ENCODE data around the gene TXNRD1.

Gene TXNRD1

DNA sequence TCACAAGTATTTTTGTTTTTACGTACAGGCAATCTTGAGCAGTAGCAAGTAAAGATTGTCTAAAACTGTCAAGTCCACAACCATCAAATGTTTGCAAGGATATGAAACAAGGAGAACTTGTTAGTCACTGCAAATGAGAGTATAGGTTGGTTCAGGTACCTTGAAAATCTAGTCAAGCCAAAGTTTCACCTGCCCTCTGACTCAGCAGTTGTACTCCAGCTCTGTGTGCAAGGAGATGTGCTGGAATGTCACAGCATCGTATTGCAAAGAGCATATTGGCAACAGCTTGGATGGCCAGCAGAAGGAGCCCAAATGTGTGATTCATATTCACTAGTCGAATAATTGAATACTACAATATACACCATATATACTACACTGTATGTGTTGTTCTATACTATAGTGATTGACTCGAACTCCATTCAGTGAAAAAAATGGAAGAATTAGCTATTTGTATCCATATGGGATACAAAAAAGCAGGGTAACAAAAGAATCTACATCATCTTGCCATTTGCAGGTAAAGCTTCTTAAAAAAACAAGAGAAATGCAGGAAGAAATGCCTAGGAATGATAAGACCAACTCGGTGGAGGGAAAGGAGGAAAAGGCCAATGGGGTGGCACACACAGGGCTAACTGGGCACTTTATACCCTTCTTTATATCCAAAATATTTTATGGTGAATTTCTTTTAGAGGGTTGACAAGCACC lies 131.9 kb downstream of the TXNRD1 start:
- DNase-seq (ENCODE audit: low read depth in 2 of 3, low spot score in 2 of 3), result no peak

DNA sequence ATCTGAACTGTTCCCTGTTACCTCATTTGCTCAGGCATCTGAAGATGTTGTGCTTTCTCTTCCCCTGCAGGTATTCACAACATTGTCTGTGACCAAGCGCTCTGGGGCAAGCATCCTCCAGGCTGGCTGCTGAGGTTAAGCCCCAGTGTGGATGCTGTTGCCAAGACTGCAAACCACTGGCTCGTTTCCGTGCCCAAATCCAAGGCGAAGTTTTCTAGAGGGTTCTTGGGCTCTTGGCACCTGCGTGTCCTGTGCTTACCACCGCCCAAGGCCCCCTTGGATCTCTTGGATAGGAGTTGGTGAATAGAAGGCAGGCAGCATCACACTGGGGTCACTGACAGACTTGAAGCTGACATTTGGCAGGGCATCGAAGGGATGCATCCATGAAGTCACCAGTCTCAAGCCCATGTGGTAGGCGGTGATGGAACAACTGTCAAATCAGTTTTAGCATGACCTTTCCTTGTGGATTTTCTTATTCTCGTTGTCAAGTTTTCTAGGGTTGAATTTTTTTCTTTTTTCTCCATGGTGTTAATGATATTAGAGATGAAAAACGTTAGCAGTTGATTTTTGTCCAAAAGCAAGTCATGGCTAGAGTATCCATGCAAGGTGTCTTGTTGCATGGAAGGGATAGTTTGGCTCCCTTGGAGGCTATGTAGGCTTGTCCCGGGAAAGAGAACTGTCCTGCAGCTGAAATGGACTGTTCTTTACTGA lies 132.9 kb downstream of the TXNRD1 start:
- no peak for DNase-seq (ENCODE audit: low read depth in 2 of 3, low spot score in 2 of 3)

DNA sequence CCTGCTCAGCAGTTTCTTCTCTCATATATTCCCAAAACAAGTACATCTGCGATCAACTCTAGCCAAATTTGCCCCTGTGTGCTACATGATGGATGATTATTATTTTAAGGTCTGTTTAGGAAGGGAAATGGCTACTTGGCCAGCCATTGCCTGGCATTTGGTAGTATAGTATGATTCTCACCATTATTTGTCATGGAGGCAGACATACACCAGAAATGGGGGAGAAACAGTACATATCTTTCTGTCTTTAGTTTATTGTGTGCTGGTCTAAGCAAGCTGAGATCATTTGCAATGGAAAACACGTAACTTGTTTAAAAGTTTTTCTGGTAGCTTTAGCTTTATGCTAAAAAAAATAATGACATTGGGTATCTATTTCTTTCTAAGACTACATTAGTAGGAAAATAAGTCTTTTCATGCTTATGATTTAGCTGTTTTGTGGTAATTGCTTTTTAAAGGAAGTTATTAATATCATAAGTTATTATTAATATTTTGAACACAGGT lies 133.5 kb downstream of the TXNRD1 start:
- DNase-seq (ENCODE audit: low read depth in 2 of 3, low spot score in 2 of 3), result no peak

DNA sequence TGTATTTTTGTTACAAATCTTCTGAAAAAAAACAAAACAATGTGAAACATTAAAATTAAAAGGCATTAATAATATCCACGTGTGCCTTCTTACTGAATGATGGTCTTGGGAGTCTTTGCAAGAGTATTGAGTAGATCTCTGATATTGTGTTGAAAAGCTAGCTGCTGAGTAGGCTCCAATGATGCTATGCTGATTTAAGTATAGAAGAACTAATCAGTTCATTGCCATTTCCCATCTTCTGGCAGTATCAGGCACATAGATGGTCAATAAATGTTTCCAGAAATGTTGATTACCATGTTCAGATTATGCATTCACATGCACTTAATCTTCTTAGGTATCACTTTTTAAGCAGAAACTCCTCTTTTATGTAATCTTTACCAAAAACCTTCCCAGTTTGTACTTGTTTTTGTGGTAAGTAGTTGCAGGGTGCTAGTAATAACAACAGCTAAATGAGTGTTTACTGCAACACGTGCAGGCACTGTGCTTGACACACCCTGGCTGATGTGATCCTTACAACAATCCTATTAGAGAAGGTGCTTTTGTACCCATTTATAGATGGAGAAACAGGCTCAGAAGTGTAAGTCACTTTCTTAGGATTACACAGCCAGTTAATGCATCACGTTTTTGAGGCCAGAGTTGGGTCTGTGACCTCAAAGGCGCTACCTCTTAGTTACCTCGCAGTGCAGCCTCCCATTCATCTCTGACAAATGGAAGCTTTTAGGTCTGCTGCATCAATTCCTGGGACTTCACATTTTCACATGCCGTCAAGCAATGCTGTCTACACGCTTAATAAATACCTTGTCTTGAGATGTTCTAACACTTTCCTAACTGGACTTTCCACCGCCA lies 134.9 kb downstream of the TXNRD1 start:
- no peak for DNase-seq (ENCODE audit: low read depth in 2 of 3, low spot score in 2 of 3)

DNA sequence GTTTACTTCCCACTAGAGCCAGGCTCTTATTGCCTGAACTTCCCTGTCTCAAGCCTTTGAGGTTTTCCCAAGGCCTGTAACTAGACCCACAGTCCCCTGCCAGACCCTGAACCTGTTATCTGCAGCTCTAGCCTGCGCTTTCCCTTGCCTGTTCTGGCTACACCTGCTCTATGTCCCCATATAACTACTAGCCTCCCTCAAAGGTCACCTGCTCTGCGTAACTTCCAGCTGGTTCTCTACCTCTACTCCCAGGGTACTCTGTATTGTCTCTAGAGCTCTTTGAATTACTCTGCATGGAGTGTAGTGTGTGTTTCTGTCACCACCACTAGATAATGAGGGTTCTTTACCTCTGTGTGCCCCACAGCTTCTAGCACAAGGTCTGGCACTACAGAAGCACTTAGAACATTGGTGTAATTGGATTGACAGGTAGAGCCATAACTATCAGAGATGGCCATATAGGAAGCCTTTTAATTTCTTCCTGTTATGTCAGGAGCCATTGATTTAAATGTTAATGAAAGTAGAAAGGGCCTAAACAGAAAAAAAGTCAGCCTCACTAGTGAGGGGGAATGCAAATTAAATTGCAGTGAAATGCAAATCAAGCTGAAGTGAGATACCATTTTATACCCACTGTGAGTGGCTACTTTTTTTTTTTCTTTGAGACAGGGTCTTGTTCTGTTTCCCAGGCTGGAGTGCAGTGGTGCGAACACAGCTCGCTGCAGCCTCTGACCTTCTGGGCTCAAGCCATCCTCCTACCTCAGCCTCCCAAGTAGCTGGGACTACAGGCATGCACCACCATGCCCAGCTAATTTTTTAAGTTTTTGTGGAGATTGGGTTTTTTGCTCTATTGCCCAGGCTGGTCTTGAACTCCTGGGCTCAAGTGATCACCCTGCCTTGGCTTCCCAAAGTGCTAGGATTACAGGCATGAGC lies 135.7 kb downstream of the TXNRD1 start:
- no peak for DNase-seq (ENCODE audit: low read depth in 2 of 3, low spot score in 2 of 3)

DNA sequence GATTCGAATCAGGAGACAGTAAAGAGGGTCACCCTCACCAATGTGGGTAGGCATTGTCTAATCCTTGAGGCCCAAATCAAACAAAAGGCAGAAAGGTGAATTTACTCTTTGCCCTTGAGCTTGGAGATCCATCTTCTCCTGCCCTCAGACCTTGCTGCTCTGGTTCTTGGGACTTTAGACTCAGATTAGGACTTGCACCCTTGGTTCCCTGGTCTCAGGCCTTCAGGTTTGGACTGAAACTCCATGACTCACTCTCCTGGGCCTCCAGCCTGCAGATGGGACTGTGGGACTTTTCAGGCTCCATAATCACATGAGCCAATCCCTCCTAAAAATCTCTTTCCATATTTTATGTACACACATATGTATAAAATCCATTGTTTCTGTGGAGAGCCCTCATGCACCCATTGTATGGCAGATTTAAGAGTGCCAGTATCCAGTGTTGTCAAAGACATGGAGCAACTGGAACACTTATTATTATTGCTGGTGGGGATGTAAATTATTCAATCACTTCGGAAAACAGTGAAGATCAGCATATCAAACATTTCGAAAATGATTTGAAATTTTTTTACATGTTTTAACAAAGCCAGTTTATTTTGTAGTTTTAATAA lies 136.6 kb downstream of the TXNRD1 start:
- DNase-seq (ENCODE audit: low read depth in 2 of 3, low spot score in 2 of 3), result no peak

DNA sequence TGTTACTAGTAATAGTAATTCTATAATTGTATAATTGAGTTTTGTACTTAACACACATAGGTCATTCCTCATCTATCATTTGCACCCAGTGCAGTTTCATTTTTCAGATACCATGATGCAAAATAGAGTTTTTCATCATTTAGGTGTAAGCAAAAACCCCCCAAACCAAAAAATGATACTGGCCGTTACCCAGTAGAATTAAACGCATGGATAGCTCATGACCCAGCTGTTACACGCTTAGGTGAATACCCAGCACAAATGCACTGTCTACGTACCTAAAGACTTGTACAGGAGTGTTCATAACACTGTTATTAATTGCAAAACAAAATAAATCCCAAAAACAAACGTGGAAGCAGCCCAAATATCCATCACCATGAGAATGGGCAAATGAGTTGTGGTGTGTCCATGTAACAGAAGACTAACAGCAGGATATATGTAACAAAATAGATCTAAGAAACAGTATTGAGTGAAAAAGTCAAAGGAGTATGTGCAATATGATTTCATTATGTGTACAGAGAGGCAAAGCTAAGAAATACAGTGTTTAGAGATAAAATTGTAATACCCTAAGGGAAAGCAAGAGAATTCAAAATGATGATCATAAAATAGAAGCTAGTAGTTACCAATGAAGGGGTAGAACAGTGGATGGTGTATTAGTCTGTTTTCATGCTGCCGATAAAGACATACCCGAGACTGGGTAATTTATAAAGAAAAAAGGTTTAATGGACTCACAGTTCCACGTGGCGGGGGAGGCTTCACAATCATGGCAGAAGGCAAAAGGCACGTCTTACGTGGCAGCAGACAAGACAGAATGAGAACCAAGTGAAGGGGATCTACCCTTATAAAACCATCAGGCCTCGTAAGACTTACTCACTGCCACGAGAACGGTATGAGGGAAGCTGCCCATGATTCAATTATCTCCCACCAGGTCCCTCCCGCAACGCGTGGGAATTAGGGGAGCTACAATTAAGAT lies 137.7 kb downstream of the TXNRD1 start:
- no peak for DNase-seq (ENCODE audit: low read depth in 2 of 3, low spot score in 2 of 3)

DNA sequence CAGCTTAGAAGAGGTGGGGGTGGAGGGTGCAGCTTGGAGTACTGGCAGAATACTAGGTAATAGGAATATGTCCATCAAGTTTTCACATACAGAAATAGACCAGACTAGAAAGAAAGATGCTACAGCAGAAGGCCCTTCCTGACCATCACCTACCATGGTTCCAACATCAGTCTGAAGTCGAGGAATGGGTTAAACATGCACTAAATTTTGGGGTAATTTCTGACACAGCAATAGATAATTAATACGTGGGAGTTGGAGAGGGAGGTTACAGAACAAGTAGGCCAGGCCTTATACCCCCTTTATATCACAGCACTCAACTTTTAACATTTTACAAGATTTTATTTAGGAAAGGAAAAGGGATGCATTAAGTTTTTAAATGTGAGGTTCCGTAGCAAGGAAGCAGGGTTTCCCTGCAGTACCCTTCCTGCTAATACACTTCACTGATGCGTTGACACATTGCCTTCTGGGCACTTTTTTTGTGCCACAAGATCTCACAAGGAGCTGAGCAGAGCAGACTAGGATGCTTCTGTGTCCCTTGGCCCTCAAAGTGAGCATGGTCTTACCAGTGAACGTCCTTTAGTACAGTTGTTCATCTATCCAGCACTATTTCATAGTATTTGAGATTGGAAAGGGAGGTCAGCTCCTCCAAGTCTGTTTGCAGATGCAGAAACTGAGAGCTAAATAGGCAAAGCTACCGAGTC lies 138.7 kb downstream of the TXNRD1 start:
- DNase-seq (ENCODE audit: low read depth in 2 of 3, low spot score in 2 of 3), result no peak

DNA sequence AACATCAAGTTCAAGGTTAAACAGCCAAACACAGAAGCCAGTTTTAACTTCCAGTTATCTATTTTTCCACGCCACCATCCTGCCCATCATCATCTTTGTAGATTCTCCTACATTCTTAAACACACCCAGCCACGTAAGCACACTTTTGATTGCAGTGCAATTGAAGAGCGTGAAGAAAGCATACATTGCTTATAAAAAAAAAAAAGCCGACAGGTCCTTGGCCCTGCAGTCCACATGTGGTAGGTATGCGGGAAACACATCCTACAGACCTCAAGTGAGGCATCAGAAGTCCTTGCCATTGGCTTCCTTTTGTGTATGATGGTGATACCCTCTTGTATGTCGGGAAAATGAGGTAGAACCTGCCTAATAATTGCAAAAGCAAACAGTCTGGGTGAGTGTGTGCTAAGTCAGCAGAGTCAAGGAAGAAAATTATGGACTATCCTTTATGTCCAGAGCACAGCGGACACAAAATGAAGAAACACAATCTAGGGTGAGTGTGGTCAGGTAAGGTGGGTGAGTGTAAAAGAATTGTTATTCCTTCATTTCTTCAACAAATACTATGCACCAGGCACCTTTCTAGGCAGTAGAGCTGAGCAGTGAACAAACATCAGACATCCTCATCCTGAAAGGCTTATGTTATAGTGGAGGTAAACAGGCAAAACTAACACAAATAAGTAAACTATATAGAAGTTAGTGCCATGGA lies 139.4 kb downstream of the TXNRD1 start:
- no peak for DNase-seq (ENCODE audit: low read depth in 2 of 3, low spot score in 2 of 3)

DNA sequence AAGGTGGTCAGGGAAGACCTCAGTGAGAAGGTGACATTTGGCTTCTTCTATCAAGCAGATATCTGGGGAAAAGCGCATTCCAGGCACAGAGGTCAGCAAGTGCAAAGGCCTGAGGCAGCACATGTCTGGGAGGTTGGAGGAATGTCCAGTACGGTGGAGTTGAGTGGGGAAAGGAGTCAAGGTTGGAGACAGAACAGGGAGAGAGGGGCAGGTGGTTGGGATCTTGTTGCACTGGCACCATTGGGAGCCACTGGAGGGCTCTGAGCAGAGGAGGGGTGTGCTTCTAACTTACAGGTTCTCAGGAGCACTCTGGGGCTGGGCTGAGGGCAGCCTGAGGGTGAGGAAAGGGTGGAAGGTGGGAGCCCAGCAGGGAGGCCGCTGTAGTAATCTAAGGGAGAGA lies 140.1 kb downstream of the TXNRD1 start:
- DNase-seq (ENCODE audit: low read depth in 2 of 3, low spot score in 2 of 3), result no peak

DNA sequence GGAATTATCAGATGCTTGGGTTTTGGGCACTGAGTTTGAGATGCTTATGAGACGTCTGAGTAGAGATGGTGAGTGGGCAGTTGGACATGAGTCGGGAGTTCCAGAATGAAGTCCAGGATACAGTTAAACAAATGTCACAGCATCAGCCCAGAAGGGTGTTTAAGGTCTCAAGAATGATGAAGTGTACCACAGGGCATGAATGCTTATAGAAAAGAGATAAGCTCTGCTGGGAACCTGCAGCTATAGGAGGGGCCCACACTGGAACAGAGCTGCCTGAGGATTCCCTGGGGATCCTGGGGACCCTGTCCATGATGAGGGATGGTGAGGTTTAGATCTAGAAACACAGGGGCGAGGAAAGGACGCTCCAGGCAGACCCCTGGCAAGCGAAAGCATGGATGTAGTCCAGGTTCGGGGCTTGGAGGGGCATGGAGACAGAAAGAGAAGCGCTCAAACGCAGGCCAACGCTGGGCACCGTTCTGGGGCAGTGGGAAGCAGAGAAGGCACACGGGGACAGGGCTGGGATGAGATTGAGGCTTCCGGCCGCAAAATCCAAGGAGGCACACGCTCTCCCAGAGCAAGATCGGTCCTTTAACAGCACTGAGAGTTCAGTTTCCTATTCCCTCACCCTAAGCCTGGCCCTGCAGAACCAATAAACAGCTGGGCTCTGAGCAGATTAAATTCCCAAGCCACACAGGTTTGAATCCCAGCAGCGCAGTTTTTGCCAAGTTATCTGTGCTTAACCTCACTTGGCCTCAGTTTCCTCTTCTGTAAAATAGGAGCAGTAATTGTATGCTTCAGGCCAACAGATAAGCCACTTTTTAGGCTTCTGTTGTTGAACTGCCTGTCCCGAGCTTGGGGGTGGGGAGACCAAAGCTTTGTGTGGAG lies 140.9 kb downstream of the TXNRD1 start:
- no peak for DNase-seq (ENCODE audit: low read depth in 2 of 3, low spot score in 2 of 3)

DNA sequence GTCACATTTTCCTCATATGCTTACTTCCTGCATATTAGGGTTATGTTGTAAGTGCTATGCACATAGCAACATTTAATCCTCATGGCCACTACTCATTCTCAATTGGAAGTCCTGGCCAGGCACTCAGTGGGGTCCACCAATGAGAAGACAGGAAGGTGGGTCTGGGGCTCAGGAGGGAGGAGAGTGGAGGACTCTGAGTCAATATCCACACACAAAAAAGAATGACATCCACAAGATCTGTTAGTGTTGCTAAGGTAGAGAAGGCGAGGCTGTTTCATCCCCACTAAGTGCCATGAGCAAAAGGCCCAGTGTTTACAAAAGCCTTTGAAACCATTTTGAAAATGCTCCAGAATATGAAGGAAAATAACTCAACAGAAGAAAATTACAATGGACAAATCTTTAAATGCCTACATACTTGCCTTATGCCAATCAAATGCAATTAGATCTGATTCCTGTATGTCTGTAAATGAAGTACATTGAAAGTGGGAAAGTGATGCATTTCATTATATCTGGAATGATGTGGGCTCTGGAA lies 141.9 kb downstream of the TXNRD1 start:
- no peak for DNase-seq (ENCODE audit: low read depth in 2 of 3, low spot score in 2 of 3)

DNA sequence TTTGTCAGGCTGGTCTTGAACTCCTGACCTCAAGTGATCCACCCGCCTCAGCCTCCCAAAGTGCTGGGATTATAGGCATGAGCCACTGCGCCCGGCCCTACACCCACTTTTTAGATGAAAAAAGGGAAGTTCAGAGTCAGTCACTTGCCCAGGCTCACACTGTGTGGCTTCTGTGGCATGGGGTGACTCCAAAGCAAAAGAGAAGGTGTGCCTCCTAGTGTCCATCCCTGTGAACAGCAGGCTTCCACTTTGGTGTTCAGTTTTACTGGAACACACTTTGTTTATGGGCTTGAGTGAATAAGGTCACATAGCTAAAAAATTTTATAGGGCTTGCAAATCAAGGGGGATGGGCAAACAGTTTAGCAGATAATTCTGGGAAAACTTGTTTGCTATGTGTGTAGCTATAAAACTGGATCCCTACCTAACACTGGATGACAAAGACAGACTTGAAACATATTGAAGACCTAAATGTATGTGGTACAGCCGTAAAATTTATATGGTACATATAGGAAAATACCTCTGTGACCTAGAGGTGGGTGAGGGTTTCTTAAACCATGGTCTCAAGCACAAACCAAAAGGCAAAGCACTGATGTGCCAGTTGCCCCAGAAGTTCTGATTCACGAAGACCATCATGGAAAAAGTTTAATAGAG lies 142.9 kb downstream of the TXNRD1 start:
- DNase-seq (ENCODE audit: low read depth in 2 of 3, low spot score in 2 of 3), result peak in 1 of 3 experiments; percentile 15

DNA sequence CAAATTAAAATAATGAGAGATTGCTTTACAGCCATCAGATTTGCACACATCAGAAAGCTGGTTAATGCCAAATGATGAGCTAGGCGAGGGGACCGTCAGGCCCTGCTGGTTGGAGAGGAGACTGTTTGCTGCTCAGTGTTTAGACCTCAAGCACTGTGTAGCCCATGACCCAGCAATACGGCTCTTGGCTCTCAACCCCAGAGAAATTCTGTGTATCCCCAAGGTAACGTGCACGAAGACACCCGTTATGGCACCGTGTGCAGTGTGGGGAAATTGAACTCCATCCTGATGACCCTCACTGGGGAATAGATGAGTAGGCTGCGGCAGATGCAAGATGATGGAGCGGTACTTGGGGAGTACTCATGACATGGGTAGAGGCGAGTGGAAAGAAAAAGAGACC lies 143.6 kb downstream of the TXNRD1 start:
- no peak for DNase-seq (ENCODE audit: low read depth in 2 of 3, low spot score in 2 of 3)

DNA sequence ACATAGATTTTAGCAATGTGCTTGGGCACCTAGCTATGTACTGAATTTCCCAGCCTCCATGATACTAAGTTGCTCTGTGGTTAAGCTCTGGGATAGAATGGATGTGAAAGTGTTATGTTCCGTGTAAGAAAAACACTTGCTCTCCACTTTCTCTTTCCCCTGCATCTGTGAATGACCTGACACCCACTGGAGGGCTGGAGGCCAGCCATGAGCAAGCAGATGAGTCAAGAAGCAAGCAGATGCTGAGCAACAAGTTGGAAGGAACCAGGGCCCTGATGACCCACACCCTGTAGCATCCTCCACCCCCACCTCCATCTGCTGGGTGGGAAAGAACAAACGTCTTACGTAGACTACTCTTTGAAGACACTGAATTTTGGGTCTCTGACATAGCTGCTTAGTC lies 144.6 kb downstream of the TXNRD1 start:
- DNase-seq (ENCODE audit: low read depth in 2 of 3, low spot score in 2 of 3), result no peak

Data from activated CD8-positive, alpha-beta memory T cell treated with anti-CD3 and anti-CD28 coated beads for 48 hours (primary cell).